Occipital lobe (tissue), 2 donors: ENCODE data around the gene HOXA4. TPM values are rescaled to one million over a fixed set of nuclear protein-coding genes. Genes with fewer than 3 reads are reported as not detected.

Experiments
- DNase-seq: peaks from one replicate; lab custom pipeline; 2025; lab: John Stamatoyannopoulos, UW
- total RNA-seq: library from RNA; depleted of rRNA; stranded (reverse); fragments of >200 nt; gene quantifications from one replicate; pipeline ENCODE4 v1.2.3, GENCODE V29; 2014

HOXA4 gene
- total RNA-seq, 1 donor from 2014 or later = not detected

DNA sequence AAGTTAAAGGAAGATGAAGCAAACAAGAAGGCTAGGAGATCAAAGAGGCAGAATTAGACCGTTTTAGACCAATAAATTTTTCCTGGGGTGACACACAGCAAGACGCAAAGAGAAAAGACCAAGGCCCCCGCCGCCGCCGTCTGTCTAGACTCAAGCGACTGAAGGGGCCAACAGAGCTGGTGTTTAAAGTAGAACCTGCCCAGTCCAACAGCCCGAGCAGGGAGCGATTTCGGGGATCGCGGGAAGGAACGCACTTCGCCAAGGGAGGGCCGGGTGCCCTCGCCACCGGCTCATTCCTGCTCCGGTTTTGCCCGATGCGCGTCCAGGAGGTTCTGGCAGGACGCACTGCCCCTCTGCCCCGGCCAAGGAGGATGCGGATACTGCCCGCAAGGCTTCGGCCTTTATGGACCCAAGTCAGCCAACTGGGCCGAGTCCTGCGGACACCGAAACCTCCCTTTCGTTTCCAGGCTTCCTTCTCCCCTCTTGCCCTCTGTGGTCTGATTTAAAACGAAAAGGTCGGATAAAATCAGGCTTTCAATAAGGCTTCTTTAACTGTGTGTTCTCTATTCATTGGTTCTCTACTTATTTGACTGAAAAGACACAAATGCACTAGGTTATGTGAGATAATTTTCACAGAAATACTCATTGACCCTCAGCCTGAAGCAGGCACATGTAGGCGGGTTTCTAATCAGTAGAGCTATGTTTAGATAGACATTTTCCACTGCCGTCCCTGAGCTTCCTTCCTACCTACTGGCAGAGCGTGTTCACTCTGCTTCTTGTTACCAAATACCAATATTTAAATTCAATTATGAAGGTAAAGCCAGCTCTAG lies 28.1 kb upstream of the HOXA4 start:
- DNase-seq = no peak

- DNase-seq = no peak
These were observed 27.3 kb upstream of the HOXA4 start for GRCh38 chr7:27157702-27158431.

DNA sequence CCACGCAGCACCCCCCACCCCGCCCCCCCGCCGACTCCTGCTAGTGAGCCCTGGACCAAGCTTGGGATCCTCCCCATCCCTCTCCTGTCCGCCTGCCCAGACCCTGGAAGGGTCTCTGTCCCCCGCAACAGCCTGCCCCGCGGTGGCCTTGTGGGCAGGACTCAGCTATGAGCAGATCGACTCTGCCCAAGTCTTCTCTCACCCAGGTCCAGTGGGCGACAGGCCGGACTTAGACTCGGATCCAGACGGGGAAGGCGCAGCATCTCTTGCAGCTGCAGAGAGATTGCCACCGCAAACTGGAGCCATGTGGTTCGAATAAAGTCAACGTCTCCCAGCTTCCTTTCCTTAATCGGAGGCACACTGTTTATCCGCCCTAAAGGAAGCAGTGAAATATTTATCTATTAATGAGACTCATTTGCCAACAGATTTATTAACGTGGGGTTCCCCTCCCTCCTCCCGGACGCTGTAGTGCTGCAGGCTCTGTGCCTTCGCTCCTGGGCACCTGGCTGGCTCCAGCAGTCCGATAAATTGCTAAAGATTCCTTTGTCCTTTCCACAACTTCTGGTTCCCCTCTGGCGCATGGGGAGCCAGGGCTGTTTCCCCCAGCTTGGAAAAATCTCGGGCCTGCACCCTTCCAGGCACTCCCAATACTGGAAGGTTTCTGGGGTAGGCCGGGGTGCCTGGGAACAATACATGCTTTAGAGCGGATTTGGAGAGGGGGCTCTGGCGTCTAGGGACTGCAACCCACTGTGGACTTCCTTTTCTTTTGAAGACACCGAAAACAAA lies 26.6 kb upstream of the HOXA4 start:
- no peak for DNase-seq

- no peak for DNase-seq
These were observed 25.9 kb upstream of the HOXA4 start, which contains the start of gene HOXA7 for GRCh38 chr7:27156508-27156898. TSS of gene HOXA7 (minus strand) at chr7:27156675. CDS start at chr7:27156545, 130 bp downstream.

DNA sequence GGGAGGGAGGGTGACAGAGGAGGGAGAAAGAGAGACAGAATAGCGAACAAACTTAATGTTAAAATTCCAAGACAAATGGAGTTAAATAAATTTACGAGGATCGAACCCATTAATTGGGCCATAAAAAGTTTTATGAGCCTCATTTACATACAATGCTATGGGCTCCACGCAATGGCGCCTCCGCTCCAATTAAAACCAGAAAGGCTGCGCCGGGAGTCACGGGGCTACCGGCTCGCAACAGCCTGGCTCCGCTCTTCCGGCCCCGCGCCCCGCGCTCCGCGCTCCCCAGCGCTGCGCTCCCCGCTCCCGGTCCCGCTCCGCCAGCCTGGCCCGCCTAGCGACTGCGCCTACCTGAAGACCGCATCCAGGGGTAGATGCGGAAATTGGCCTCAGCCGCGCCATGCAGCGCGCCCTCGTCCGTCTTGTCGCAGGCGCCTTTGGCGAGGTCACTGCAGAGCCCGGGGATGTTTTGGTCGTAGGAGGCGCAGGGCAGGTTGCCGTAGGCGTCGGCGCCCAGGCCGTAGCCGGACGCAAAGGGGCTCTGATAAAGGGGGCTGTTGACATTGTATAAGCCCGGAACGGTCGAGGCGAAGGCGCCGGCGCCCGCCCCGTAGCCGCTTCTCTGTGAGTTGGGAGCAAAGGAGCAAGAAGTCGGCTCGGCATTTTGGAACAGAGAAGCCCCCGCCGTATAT lies 25.4 kb upstream of the HOXA4 start:
- DNase-seq = no peak

- no peak for DNase-seq
These were observed 24.6 kb upstream of the HOXA4 start for GRCh38 chr7:27154901-27155815.

- DNase-seq = no peak
These were observed 23.8 kb upstream of the HOXA4 start for GRCh38 chr7:27154369-27154768.

- no peak for DNase-seq
These were observed 23.0 kb upstream of the HOXA4 start for GRCh38 chr7:27153526-27153925.

DNA sequence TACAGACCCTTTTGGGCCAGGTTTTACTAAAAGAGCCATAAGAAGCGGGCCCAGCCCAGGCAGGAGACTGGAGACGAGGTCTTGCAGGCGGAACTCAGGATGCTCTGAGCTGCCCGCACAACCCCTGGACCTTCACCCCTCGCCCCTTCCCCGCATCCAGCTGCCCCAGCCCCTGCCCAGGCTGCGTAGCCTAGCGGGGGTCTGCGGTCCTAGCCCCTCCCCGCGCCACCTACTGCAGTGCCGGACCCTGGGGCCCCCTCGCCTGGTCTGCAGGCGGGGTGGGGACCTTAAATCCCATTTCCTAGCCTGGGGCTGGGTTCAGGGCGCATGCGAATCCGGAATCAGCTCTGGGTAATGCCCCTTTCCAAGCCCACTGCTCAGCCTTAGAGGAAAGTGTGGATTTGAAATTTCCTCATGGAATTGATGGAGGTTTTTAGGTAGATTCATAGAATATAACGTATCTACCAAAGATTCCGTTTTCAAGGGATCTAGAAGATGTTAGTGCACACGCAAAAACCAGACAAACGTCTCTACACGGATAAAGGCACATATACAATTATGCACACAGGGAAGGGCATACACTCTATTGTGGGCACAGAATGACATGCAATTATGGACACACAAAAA lies 22.4 kb upstream of the HOXA4 start:
- no peak for DNase-seq

GRCh38 chr7:27151931-27152815 lies 21.6 kb upstream of the HOXA4 start, which contains the start of gene HOXA3:
TSS of gene HOXA3 (minus strand) at chr7:27152583. CDS start at chr7:27110640, 41,943 bp downstream.
- DNase-seq = no peak

DNA sequence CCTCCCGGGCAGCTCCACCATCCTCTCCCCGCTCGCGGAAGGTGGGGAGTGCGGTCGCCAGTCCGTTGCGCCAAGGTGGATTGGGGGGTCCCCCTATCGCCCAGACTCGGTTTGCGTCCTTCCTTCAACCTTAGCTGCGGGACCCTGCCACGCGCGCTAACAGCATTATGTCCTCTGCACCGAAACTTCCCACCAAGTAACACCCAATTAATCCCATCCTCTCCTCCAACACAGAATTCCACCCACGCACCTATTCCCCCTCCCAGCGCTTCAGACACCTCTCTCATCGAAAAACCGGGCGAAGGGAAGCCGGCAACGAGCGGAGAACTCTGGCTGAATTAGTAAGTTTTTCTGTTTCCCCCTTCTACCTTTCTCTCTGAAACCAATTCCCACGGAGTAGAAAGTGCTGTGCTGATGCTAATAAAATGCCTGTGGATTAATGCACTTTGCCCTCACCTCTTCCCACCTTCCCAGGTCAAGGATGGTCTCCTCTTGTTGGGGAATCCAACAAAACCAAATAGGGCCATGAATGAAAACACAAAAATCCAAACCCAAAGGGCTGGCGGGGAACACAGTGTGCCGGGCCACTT lies 20.9 kb upstream of the HOXA4 start:
- DNase-seq = no peak

DNA sequence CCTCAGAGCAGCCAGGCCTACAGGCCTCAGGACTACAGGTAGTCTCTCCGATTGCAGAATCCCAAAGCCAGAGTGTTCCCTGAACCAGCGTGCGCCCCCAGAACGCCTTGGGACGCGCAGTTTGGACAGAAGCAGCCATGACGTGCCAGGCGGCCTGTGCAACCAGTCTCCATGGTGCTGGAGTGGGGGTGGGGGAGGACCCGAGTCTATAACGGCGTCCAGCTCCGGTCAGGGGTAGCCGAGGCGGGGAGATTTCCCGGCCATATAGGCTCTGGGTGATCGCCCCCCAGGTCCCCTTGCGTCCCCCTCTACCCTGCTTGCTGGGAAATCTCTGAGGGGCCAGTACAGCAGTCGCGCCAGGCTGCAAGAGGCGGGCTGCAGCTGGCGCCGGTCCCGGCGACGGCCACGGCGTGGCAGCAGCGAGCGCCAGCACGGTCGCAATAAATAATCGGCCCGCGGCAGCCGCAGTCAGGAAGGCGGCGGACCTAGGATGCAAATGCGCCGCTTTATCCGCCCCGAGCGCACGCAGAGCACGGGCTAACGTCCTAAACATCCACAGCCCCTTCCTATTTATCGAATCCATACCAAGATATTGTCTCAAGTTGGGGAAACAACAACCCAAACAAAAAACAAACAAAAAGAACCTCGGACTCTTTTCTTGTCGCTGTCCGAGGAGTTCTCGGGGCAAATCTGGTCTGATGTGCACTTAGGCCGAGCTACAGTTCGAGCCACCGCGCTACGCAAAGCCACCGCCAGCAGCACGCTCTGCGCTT lies 20.2 kb upstream of the HOXA4 start:
- DNase-seq = no peak

GRCh38 chr7:27149842-27150567 lies 19.4 kb upstream of the HOXA4 start:
- DNase-seq = no peak

DNA sequence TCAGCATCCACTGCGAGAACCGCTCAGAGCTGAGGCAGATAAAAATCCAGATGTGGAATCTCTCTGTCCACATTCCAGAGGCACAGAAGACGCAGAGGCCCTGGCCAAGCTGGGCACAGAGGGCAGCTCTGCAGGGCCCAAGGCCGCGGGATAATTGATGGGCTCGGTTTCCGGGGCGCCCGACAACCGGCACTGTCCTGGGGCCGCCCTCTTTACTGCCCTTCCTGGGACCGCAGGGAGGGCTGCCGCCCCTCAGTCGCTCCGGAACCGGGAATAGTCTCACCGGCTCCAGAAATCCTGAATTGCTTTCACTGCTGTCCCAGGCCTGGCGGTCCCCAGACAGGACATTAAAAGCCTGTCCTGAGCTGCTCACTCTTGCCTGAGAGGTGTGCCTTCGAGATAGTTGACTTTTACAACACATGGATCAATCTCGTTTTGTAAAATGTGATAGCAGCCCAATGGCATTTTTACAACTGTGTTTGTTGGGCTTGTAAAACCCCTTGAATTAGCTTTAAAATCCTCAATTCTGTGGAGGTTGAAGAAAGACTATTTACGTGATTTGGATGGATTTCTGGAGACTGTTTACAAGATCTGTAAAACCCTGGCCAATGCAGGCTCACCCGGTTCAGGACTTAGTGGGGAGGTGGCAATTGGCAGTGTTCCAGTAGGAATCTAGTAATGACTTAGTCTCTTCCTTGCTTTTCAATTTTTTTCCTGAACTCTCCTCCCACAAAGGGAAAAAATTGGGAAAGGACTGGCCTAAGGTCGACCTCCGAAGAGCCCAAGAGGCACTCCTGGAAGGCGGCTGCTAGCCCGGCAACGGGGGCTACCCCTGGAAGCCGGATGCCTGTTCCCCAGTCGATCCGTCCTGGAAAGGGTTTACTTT lies 18.4 kb upstream of the HOXA4 start:
- no peak for DNase-seq

- no peak for DNase-seq
These were observed 17.6 kb upstream of the HOXA4 start for GRCh38 chr7:27148031-27148755.
